ENCODE results near the gene GPRC5D.

DNA sequence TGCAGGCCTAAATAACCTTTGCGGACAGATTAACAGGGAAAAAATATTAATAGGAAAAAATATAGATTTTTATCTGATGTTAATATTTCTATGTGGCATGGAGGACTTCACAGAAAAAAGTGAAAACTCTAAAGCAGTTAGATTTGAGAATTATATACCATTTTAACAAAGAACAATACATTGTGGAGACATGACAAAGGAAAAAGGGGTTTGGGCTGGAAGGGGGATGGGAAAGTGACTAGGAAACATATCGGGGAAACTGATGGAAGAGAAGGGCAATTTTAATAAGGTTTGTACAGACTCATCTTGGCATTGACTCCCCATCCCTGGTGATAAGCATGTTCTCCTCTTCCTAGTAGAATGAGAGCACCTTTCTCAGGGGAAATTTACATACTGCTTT lies 21.0 kb upstream of the GPRC5D start:
- TF ChIP-seq, protein P1, sequence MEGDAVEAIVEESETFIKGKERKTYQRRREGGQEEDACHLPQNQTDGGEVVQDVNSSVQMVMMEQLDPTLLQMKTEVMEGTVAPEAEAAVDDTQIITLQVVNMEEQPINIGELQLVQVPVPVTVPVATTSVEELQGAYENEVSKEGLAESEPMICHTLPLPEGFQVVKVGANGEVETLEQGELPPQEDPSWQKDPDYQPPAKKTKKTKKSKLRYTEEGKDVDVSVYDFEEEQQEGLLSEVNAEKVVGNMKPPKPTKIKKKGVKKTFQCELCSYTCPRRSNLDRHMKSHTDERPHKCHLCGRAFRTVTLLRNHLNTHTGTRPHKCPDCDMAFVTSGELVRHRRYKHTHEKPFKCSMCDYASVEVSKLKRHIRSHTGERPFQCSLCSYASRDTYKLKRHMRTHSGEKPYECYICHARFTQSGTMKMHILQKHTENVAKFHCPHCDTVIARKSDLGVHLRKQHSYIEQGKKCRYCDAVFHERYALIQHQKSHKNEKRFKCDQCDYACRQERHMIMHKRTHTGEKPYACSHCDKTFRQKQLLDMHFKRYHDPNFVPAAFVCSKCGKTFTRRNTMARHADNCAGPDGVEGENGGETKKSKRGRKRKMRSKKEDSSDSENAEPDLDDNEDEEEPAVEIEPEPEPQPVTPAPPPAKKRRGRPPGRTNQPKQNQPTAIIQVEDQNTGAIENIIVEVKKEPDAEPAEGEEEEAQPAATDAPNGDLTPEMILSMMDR (IDR thresholded peaks at IDR 0.05; ENCODE audit: low read length): no peak
- TF ChIP-seq EZH2 (IDR thresholded peaks at IDR 0.05; ENCODE audit: borderline replicate concordance, low read length): no peak
